GM21825 (cell line): ENCODE measurements around the gene IQCE.
"Not testable (repeated sequence)": the region's sequence is repeated elsewhere in the genome, so short reads cannot be mapped to it uniquely, and the experiment has no call there.

ENCODE experiments used
- ATAC-seq: cut with Tn5 transposase; IDR thresholded peaks from one replicate; pipeline ENCODE4 v1.9.1; 2021; ENCODE audit warnings: mild to moderate bottlenecking, moderate library complexity; ENCODE audit not compliant: unreplicated experiment

IQCE gene

GRCh38 chr7:2531796-2532110, 27.0 kb upstream of the IQCE start:
- ATAC-seq: not testable (repeated sequence)

- not testable (repeated sequence) for ATAC-seq
Measured at GRCh38 chr7:2532199-2532772, 26.5 kb upstream of the IQCE start.

- ATAC-seq: not testable (repeated sequence)
Measured at GRCh38 chr7:2532816-2533215, 26.0 kb upstream of the IQCE start.

GRCh38 chr7:2533566-2533965, 25.2 kb upstream of the IQCE start:
- not testable (repeated sequence) for ATAC-seq

- not testable (repeated sequence) for ATAC-seq
Measured at GRCh38 chr7:2534214-2534613, 24.6 kb upstream of the IQCE start.

GRCh38 chr7:2535872-2536627, 22.7 kb upstream of the IQCE start:
- not testable (repeated sequence) for ATAC-seq

GRCh38 chr7:2537981-2538851, 20.6 kb upstream of the IQCE start:
- no peak for ATAC-seq

GRCh38 chr7:2539031-2539911, 19.5 kb upstream of the IQCE start:
- no peak for ATAC-seq

- no peak for ATAC-seq
Measured at GRCh38 chr7:2540133-2540532, 18.6 kb upstream of the IQCE start.

- no peak for ATAC-seq
Measured at GRCh38 chr7:2540641-2541051, 18.1 kb upstream of the IQCE start.

- ATAC-seq: no peak
Measured at GRCh38 chr7:2541291-2542010, 17.3 kb upstream of the IQCE start.

- ATAC-seq: no peak
Measured at GRCh38 chr7:2542011-2542915, 16.5 kb upstream of the IQCE start.

GRCh38 chr7:2542916-2543871, 15.6 kb upstream of the IQCE start:
- no peak for ATAC-seq

GRCh38 chr7:2544541-2545188, 14.1 kb upstream of the IQCE start:
- no peak for ATAC-seq

- no peak for ATAC-seq
Measured at GRCh38 chr7:2545746-2546425, 12.9 kb upstream of the IQCE start.

- no peak for ATAC-seq
Measured at GRCh38 chr7:2546776-2547586, 11.8 kb upstream of the IQCE start.
